ENCODE results near the gene LPAR5. TPM values are rescaled to one million over a fixed set of nuclear protein-coding genes. Genes with fewer than 3 reads are reported as not detected.

The LPAR5 gene
- 10 to 100 TPM; 12.0 to 30.5 (median 22.7) TPM for total RNA-seq
- long read RNA-seq, donor 1, transcript LPAR5-201 (2 exons, 3,171 nt): major isoform, 7 of 19 reads
- long read RNA-seq, donor 1, partial matches to known transcripts: 7 of 19 reads
- long read RNA-seq, donor 1, other reads (novel, unspliced or antisense): 1 of 19 reads
- long read RNA-seq, donor 2, partial matches to known transcripts: 1 of 4 reads
- long read RNA-seq, donor 2, other reads (novel, unspliced or antisense): 0 of 4 reads

- H3K4me1 ChIP-seq (ENCODE audit: low read depth): peaks cover 32% of the 10 kb centered on the region
- H3K9me3 ChIP-seq: no peaks in the 10 kb centered on the region
- intact Hi-C loops (cut with DNase I, micrococcal nuclease): no loop called here
- no peak within 1 kb of the TSS for H3K4me3 ChIP-seq
- no peak for TF ChIP-seq CTCF (IDR thresholded peaks at IDR 0.05)
- H3K36me3 ChIP-seq (ENCODE audit: low read depth): no peaks in the 10 kb centered on the region
- ATAC-seq (peak; percentile 87), DNase-seq (peak; percentile 90 to 95 (median 93))
Observed at GRCh38 chr12:6635856-6636531, at the start of gene LPAR5. Gene LPAR5 (minus strand): TSS chr12:6635959. CDS start chr12:6621248, 14,711 bp downstream.

DNA sequence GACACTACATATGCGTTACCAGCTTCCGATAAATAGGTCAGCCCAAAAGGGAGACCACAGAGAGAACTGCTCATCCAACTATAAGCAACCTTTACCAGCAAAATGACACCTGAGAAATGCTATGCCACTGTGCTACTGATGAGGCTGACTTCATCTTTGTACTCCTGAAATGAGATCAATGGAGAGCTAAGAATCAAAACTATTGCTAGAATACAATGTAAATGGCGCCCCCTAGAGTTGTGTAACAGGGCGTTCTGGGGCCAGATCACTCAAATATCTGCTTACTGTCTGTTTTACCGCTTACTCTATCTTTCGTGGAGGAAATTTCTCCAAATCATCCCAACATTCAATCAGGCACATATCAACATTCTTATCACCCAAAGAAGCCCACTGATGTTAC, 48.9 kb upstream of the LPAR5 start:
- no peak for ATAC-seq
- H3K36me3 ChIP-seq (ENCODE audit: low read depth): peaks cover 9% of the 10 kb centered on the region
- peaks cover 18% of the 10 kb centered on the region for H3K4me1 ChIP-seq (ENCODE audit: low read depth)
- no peaks in the 10 kb centered on the region for H3K9me3 ChIP-seq
- intact Hi-C loops (cut with DNase I, micrococcal nuclease): no loop called here
- peak; percentile 33 for TF ChIP-seq CTCF (IDR thresholded peaks at IDR 0.05)
- H3K4me3 ChIP-seq: no peak overlapping the region
- DNase-seq: peak in 1 of 3 donors; percentile 41

DNA sequence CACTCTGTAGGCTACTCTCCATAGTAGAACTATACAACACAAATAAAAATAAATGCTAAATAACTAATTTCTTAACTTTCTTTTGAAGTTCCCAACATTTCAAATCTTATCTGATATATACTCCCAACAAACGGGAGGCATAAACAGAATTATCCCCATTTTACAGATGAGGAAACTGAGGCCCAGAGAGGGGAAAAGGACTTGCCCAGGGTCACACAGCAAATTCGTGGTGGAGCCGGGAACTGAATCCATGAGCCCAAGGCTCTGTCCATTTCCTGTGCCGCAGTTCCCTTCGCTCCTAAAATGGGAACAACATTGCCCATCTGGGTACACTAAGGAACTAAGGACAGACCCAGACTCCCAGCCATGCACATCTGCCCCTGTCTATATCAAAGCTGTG, 41.2 kb upstream of the LPAR5 start:
- ATAC-seq: no peak

GRCh38 chr12:6672143-6672542, 36.4 kb upstream of the LPAR5 start:
- no peak for ATAC-seq
- DNase-seq: no peak
- intact Hi-C loops (cut with DNase I, micrococcal nuclease): no loop called here

More for the DNA sequence above, 41.2 kb upstream of the LPAR5 start:
- TF ChIP-seq CTCF (IDR thresholded peaks at IDR 0.05): no peak
- Histone ChIP-seq H3K4me3 (no peak overlapping the region), H3K36me3 (ENCODE audit: low read depth) (peaks cover 4% of the 10 kb centered on the region), H3K4me1 (ENCODE audit: low read depth) (no peaks in the 10 kb centered on the region), H3K9me3 (no peaks in the 10 kb centered on the region)
- DNase-seq: no peak
- intact Hi-C loops (cut with DNase I, micrococcal nuclease): no loop called here

DNA sequence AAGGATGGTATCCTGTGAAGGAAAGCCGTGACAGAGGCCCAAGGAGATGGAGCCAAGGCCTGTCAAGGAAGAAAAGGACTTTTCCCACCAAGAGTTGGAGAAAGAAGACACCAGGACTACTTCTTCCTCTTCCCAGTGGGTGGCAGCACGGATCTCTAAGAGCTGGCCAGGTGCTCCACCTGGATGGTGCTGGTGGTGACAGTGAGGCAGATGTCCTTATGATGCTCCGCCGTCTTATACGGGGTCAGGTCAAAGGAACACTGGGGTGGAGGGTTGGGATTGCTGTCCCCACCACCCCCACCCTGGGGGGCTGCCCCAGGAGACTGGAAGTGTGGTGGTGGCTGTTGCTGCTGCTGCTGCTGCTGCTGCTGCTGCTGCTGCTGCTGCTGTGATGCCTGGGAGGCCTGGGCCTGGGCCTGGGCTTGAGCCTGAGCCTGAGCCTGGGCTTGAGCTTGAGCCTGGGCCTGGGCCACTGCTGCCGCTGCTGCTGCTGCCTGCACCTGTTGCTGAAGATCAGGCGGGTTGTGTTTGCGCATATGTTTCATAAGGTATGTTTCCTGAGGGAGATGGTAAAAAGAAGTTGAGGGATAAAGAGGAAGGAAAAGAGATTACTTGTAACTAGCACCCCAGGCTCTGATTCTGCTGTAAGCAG, 31.9 kb upstream of the LPAR5 start:
- Histone ChIP-seq H3K4me3 (no peak overlapping the region), H3K36me3 (ENCODE audit: low read depth) (peaks cover 13% of the 10 kb centered on the region), H3K4me1 (ENCODE audit: low read depth) (peaks cover 3% of the 10 kb centered on the region), H3K9me3 (no peaks in the 10 kb centered on the region)
- ATAC-seq: no peak
- intact Hi-C loops (cut with DNase I, micrococcal nuclease): no loop called here
- TF ChIP-seq CTCF (IDR thresholded peaks at IDR 0.05): no peak
- DNase-seq: no peak

More at GRCh38 chr12:6672143-6672542, 36.4 kb upstream of the LPAR5 start:
- H3K36me3 ChIP-seq (ENCODE audit: low read depth): peaks cover 14% of the 10 kb centered on the region
- H3K4me3 ChIP-seq: no peak overlapping the region
- no peaks in the 10 kb centered on the region for H3K4me1 ChIP-seq (ENCODE audit: low read depth)
- H3K9me3 ChIP-seq: no peaks in the 10 kb centered on the region
- TF ChIP-seq CTCF (IDR thresholded peaks at IDR 0.05): no peak

Data from mucosa of descending colon (tissue), 3 donors.